Kidney (tissue), 14 donors: ENCODE measurements around the gene ARRDC5. TPM values are rescaled to one million over a fixed set of nuclear protein-coding genes. Genes with fewer than 3 reads are reported as not detected.
"Not testable (repeated sequence)": the region's sequence is repeated elsewhere in the genome, so short reads cannot be mapped to it uniquely, and the experiment has no call there.

Source experiments
- DNase-seq, 5 donors: peaks; one replicate each; pipeline ENCODE4 v3.0.0-alpha.2; 2013 to 2020
- FAIRE-seq: peaks from 2 replicates; lab custom pipeline; 2012; peaks lifted over from hg19 to GRCh38; lab: Jason Lieb, UNC
- H3K27ac ChIP-seq, 2 donors: one replicate each; pipeline ENCODE4 v1.7.0; 2013; ENCODE audit warnings: low read depth in 2 of 2, low read length in 2 of 2, inconsistent platforms in 1 of 2
- H3K27me3 ChIP-seq: one replicate; pipeline ENCODE4 v1.7.1; 2013; ENCODE audit warnings: low read length, inconsistent platforms; ENCODE audit not compliant: control insufficient read depth, insufficient read depth
- H3K36me3 ChIP-seq, 3 donors: one replicate each; pipeline versions ENCODE4 v1.7.0 to v1.7.1; 2013; ENCODE audit warnings: low read length in 3 of 3, control low read depth in 1 of 3, inconsistent platforms in 1 of 3; ENCODE audit not compliant: insufficient read depth in 3 of 3, control insufficient read depth in 2 of 3
- H3K4me1 ChIP-seq, 3 donors: one replicate each; pipeline versions ENCODE4 v1.7.0 to v1.7.1; 2013; ENCODE audit warnings: low read length in 3 of 3, inconsistent platforms in 1 of 3, low read depth in 1 of 3; ENCODE audit not compliant: control insufficient read depth in 2 of 3, insufficient read depth in 2 of 3
- H3K4me3 ChIP-seq, 3 donors: one replicate each; pipeline versions ENCODE4 v1.7.0 to v1.8.1; 2013; ENCODE audit warnings: low read length in 3 of 3, control low read depth in 1 of 3, inconsistent platforms in 1 of 3
- H3K9ac ChIP-seq, 3 donors: one replicate each; pipeline versions ENCODE4 v1.7.0 to v1.7.1; 2013; ENCODE audit warnings: low read length in 3 of 3, control low read depth in 1 of 3, inconsistent platforms in 1 of 3
- H3K9me3 ChIP-seq, 3 donors: one replicate each; pipeline versions ENCODE4 v1.7.0 to v1.7.1; 2013; ENCODE audit warnings: low read length in 3 of 3, control low read depth in 1 of 3, inconsistent platforms in 1 of 3; ENCODE audit not compliant: control insufficient read depth in 2 of 3, insufficient read depth in 1 of 3
- CTCF ChIP-seq: IDR thresholded peaks from 3 replicates; pipeline ENCODE4 v1.5.1; 2012; ENCODE audit warnings: mild to moderate bottlenecking, moderate library complexity, borderline replicate concordance; ENCODE audit not compliant: insufficient read depth; ENCODE audit errors: extremely low read depth
- intact Hi-C: fragments of 100-400 bp; cut with DNase I; formaldehyde crosslinking; loops from one replicate; pipeline ENCODE4 v1.11.1; 2022
- polyA plus RNA-seq: library from polyadenylated mRNA; stranded (reverse); fragments of 350-450 nt; fragmentation: Illumina TruSeq; extraction: RNeasy Lipid Tissue Mini Kit (QIAGEN cat#74804); gene quantifications from one replicate; pipeline ENCODE4 v1.2.3, GENCODE V29; 2014; ENCODE audit warnings: low read depth, low replicate concordance; ENCODE audit not compliant: insufficient read depth
- total RNA-seq: library from RNA; stranded (reverse); fragmentation: NEBNext Ultra II Directional; extraction: Animal tissue kit (Norgen Biotek cat#: 25700); gene quantifications from one replicate; pipeline ENCODE4 v1.2.1, GENCODE V29; 2021
- donor health status: control.
- donor health status: control.
- donor health status: control.
- donor health status: control.
- donor health status: control.
- donor health status: DM: yes; HTN: yes; CAD: no.
- donor health status: Normal renal cell carcinoma (clear cell type).

The ARRDC5 gene
- total and polyA plus RNA-seq, 2 donors from 2014 or later = 1.4 TPM; not detected in 1

DNA sequence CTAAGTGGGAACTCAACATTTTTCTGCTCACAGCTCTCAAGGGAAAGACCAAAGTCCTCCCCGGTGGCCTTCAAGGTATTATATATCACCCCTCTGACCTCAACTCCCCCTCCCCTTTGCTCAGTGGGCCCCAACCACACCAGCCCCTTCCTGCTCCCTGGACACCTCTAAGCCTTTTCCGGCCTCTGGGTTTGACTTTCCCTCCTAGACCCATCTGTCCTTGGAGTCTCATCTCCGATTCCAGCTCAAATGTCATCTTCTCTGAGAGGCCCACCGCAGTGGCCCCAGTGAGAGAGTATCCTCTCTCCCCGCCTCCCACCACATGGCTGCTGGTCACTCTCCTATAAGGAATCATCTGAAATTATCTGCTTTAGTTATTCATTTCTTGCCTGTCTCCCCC, 5.7 kb upstream of the ARRDC5 start:
- Histone ChIP-seq H3K27me3 (no peaks in the 10 kb centered on the region), H3K36me3 (no peaks in the 10 kb centered on the region), H3K4me3 (no peak overlapping the region), H3K9me3 (no peaks in the 10 kb centered on the region), H3K4me1 (peaks cover 0 to 15% (median 13%) of the 10 kb centered on the region in 3 donors), H3K27ac (no peak overlapping the region), H3K9ac (no peak overlapping the region)
- no peak for TF ChIP-seq CTCF
- DNase-seq = peak in 4 of 5 donors; percentile 83 to 92 (median 85)
- intact Hi-C loops = no loop called here
- FAIRE-seq = no peak

GRCh38 chr19:4906963-4907362, 4.3 kb upstream of the ARRDC5 start:
- H3K9ac ChIP-seq = no peak overlapping the region
- intact Hi-C loops = no loop called here
- no peak overlapping the region for H3K27ac ChIP-seq
- no peak overlapping the region for H3K4me3 ChIP-seq
- no peak for DNase-seq
- H3K36me3 ChIP-seq = no peaks in the 10 kb centered on the region
- H3K9me3 ChIP-seq = no peaks in the 10 kb centered on the region
- FAIRE-seq = no peak
- no peak for TF ChIP-seq CTCF
- no peaks in the 10 kb centered on the region for H3K27me3 ChIP-seq
- H3K4me1 ChIP-seq = peaks cover 0 to 14% (median 13%) of the 10 kb centered on the region in 3 donors

DNA sequence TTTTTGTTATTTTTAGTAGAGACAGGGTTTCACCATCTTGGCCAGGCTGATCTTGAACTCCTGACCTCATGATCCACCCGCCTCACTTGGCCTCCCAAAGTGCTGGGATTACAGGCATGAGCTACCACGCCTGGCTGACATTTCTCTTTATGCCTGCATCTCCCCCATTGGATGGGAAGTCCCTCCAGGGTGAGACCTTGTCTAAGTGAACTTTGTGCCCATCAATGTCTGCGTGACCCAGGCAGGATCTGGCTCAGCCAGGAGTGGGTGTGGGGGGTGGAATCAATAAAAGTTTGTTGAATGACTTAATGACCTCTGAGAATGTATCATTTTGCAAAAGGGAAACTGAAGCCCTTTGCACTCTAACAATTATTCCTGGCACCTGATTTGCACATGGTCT, 1.8 kb upstream of the ARRDC5 start:
- Histone ChIP-seq H3K9ac (no peak overlapping the region), H3K4me1 (no peaks in the 10 kb centered on the region), H3K9me3 (no peaks in the 10 kb centered on the region), H3K4me3 (no peak overlapping the region), H3K27me3 (no peaks in the 10 kb centered on the region), H3K27ac (no peak overlapping the region), H3K36me3 (no peaks in the 10 kb centered on the region)
- intact Hi-C loops = no loop called here
- TF ChIP-seq CTCF = no peak
- DNase-seq (no peak), FAIRE-seq (no peak)

GRCh38 chr19:4900879-4901278, 1.8 kb downstream of the ARRDC5 start:
- H3K9me3 ChIP-seq, H3K27ac ChIP-seq, FAIRE-seq, DNase-seq, H3K9ac ChIP-seq, H3K4me3 ChIP-seq, H3K36me3 ChIP-seq, H3K4me1 ChIP-seq, intact Hi-C loops, H3K27me3 ChIP-seq: not testable (repeated sequence)
